OCI-LY1 (cell line): Measurements from ENCODE around the gene ZNRD2.

Experiments
- H2AFZ ChIP-seq: fragments of 200-600 bp; sonication (generic), shearing (Covaris generic); 2 replicates; pipeline ENCODE4 v1.6.0; 2014; ENCODE audit warnings: antibody characterized with exemption, mild to moderate bottlenecking, low read length
- H3F3A ChIP-seq: fragments of 200-600 bp; sonication (generic), shearing (Covaris generic); 2 replicates; pipeline ENCODE4 v1.6.0; 2014; ENCODE audit warnings: mild to moderate bottlenecking, antibody characterized with exemption, low read length, moderate library complexity; ENCODE audit not compliant: insufficient read depth
- H3K27ac ChIP-seq: fragments of 200-600 bp; sonication (generic); 2 replicates; pipeline ENCODE4 v1.5.1; 2014; ENCODE audit warnings: low read length, mixed run types, mild to moderate bottlenecking, low read depth; ENCODE audit not compliant: poor library complexity, severe bottlenecking
- H3K27me3 ChIP-seq: fragments of 200-600 bp; sonication (generic); 2 replicates; pipeline ENCODE4 v1.6.0; 2014; ENCODE audit warnings: antibody characterized with exemption, mild to moderate bottlenecking, low read length, moderate library complexity; ENCODE audit not compliant: insufficient read depth
- H3K36me3 ChIP-seq: fragments of 200-600 bp; sonication (generic); 2 replicates; pipeline ENCODE4 v1.6.1; 2014; ENCODE audit warnings: mild to moderate bottlenecking, antibody characterized with exemption, low read length, moderate library complexity, mixed read lengths; ENCODE audit not compliant: insufficient read depth
- H3K4me1 ChIP-seq: fragments of 200-600 bp; sonication (generic); 2 replicates; pipeline ENCODE4 v1.5.1; 2014; ENCODE audit warnings: mild to moderate bottlenecking, low read length, moderate library complexity; ENCODE audit not compliant: insufficient read depth, severe bottlenecking
- H3K4me2 ChIP-seq: fragments of 200-600 bp; sonication (generic), shearing (Covaris generic); 2 replicates; pipeline ENCODE4 v1.6.1; 2014; ENCODE audit warnings: low read length
- H3K4me3 ChIP-seq: fragments of 200-600 bp; sonication (generic); 2 replicates; pipeline ENCODE4 v1.5.1; 2014; ENCODE audit warnings: low read length, low read depth, mild to moderate bottlenecking, mixed read lengths; ENCODE audit not compliant: poor library complexity, severe bottlenecking
- H3K79me2 ChIP-seq: fragments of 200-600 bp; shearing (Covaris generic); 2 replicates; pipeline ENCODE4 v1.6.1; 2016; ENCODE audit warnings: mixed run types, low read length, mixed read lengths; ENCODE audit not compliant: insufficient read depth
- H3K9ac ChIP-seq: fragments of 200-600 bp; sonication (generic), shearing (Covaris generic); 2 replicates; pipeline ENCODE4 v1.6.1; 2014; ENCODE audit warnings: mild to moderate bottlenecking, low read length, mixed read lengths
- H3K9me2 ChIP-seq: fragments of 200-600 bp; sonication (generic), shearing (Covaris generic); 2 replicates; pipeline ENCODE4 v1.6.1; 2014; ENCODE audit warnings: low read depth, mild to moderate bottlenecking, low read length, mixed read lengths
- H3K9me3 ChIP-seq: fragments of 200-600 bp; shearing (Covaris generic); 2 replicates; pipeline ENCODE4 v1.6.1; 2014; ENCODE audit warnings: low read length, mixed read lengths
- H4K20me1 ChIP-seq: fragments of 200-600 bp; sonication (generic), shearing (Covaris generic); 2 replicates; pipeline ENCODE4 v1.6.0; 2016; ENCODE audit warnings: mild to moderate bottlenecking, low read length; ENCODE audit not compliant: insufficient read depth
- CTCF ChIP-seq: fragments of 200-600 bp; sonication (generic), shearing (Covaris generic); IDR thresholded peaks from 2 replicates; pipeline ENCODE4 v1.5.1; 2017; ENCODE audit warnings: mild to moderate bottlenecking, antibody characterized with exemption, low read length, moderate library complexity, mixed read lengths
- EZH2 ChIP-seq: fragments of 200-600 bp; sonication (generic), shearing (Covaris generic); IDR thresholded peaks from 2 replicates; pipeline ENCODE4 v1.8.0; 2017; ENCODE audit warnings: borderline replicate concordance, mixed run types, mild to moderate bottlenecking, antibody characterized with exemption, low read length, moderate library complexity, mixed read lengths

Gene ZNRD2

GRCh38 chr11:65559535-65559934, 10.7 kb upstream of the ZNRD2 start:
- TF ChIP-seq EZH2, result no peak
- no peak for TF ChIP-seq CTCF
- H3F3A ChIP-seq, result no peaks in the 10 kb centered on the region
- H2AFZ ChIP-seq, result no peak overlapping the region
- no peaks in the 10 kb centered on the region for H3K36me3 ChIP-seq
- no peaks in the 10 kb centered on the region for H3K9me3 ChIP-seq
- no peak overlapping the region for H3K9ac ChIP-seq
- no peaks in the 10 kb centered on the region for H3K9me2 ChIP-seq
- H4K20me1 ChIP-seq, result no peaks in the 10 kb centered on the region
- peaks cover 12% of the 10 kb centered on the region for H3K4me1 ChIP-seq
- no peaks in the 10 kb centered on the region for H3K79me2 ChIP-seq
- no peak overlapping the region for H3K4me3 ChIP-seq
- no peak overlapping the region for H3K27ac ChIP-seq
- H3K4me2 ChIP-seq, result no peak overlapping the region
- H3K27me3 ChIP-seq, result peaks cover 13% of the 10 kb centered on the region; the same call in 1 of the 2 replicates

GRCh38 chr11:65559951-65560537, 10.2 kb upstream of the ZNRD2 start:
- H3K9me3 ChIP-seq, result no peaks in the 10 kb centered on the region
- TF ChIP-seq EZH2 (no peak), CTCF (no peak)
- no peaks in the 10 kb centered on the region for H3F3A ChIP-seq
- H3K4me1 ChIP-seq, result peaks cover 12% of the 10 kb centered on the region
- H4K20me1 ChIP-seq, result no peaks in the 10 kb centered on the region
- no peaks in the 10 kb centered on the region for H3K36me3 ChIP-seq
- no peak overlapping the region for H2AFZ ChIP-seq
- no peak overlapping the region for H3K4me2 ChIP-seq
- no peak overlapping the region for H3K4me3 ChIP-seq
- H3K9me2 ChIP-seq, result no peaks in the 10 kb centered on the region
- peaks cover 12% of the 10 kb centered on the region; the same call in 1 of the 2 replicates for H3K27me3 ChIP-seq
- no peaks in the 10 kb centered on the region for H3K79me2 ChIP-seq
- H3K27ac ChIP-seq, result no peak overlapping the region
- no peak overlapping the region for H3K9ac ChIP-seq

DNA sequence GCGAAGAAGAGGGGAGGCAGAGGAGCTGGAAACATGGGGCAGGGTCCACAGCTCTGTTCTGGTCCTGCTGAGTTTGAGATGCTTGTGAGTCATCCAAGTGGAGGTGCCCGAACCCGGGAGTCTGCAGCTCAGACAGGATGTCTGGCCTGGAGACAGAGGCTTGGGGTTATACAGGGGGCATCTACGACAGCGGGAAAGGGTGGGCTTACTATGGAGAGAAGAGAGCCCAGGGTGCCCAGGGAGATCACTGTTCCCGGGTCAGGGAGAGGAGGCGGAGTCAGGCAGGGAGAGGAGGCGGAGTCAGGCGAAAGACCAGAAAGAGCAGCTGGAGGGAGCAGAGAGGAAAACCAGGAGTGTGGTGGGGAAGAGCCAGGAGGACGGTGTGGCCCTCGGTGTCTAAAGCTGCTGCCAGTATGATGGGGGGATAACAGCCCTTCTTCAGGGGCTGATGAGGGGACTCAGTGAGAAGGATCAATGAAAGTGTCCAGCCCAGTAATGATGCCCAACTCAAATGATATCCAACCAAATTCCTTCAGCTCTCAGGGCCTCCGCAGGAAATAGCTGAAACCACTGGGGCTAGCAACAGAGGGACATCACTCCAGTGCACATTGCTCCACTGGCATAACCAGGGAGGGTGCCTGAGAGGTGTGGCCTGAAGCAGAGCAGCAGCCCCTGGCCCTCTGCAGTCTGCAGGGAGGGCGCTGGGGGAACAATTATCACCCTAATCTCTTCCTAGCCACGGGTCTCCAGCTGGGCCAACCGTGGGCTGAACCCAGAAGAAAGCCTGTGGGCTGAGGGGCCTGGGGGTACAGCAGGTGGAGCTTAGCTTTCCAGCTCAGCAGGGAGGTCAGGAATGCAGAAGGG, 9.5 kb upstream of the ZNRD2 start:
- H3F3A ChIP-seq, result no peaks in the 10 kb centered on the region
- no peak for TF ChIP-seq CTCF
- no peak for TF ChIP-seq EZH2
- peaks cover 8% of the 10 kb centered on the region; the same call in 1 of the 2 replicates for H3K27me3 ChIP-seq
- no peak overlapping the region for H3K27ac ChIP-seq
- no peak overlapping the region for H3K9ac ChIP-seq
- H3K4me1 ChIP-seq, result peaks cover 17% of the 10 kb centered on the region
- no peak overlapping the region for H3K4me3 ChIP-seq
- H3K4me2 ChIP-seq, result no peak overlapping the region
- H3K79me2 ChIP-seq, result no peaks in the 10 kb centered on the region
- no peak overlapping the region for H2AFZ ChIP-seq
- no peaks in the 10 kb centered on the region for H3K9me3 ChIP-seq
- no peaks in the 10 kb centered on the region for H3K9me2 ChIP-seq
- H4K20me1 ChIP-seq, result no peaks in the 10 kb centered on the region
- H3K36me3 ChIP-seq, result no peaks in the 10 kb centered on the region
